ENCODE data around the gene GRAMD1B. TPM values are rescaled to one million over a fixed set of nuclear protein-coding genes. Genes with fewer than 3 reads are reported as not detected.

GRAMD1B gene
- total and polyA plus RNA-seq, 12 donors = 7.3 to 41.0 (median 21.0) TPM

GRCh38 chr11:123407130-123407995 lies 22.7 kb upstream of the GRAMD1B start:
- peaks cover 0 to 4% (median 0%) of the 10 kb centered on the region in 7 donors for H3K27me3 ChIP-seq
- H3K4me1 ChIP-seq = peaks cover 0 to 43% (median 28%) of the 10 kb centered on the region in 9 donors
- H3K9me3 ChIP-seq = no peaks in the 10 kb centered on the region
- WGBS, 2 donors = 6 to 9% methylated on average over 7 of the region's 7 CpGs
- TF ChIP-seq CTCF (IDR thresholded peaks at IDR 0.05) = peak; percentile 14 to 76 (median 65)
- H3K27ac ChIP-seq = peak overlapping the region in 6 of 10 donors; percentile 27 to 76 (median 46)
- H3K36me3 ChIP-seq = no peaks in the 10 kb centered on the region
- intact Hi-C loops (cut with DNase I) = loop anchor here (1.0 to 10.0 kb wide), 8 partner anchors 45 to 105 kb away; no protein-coding TSS in a partner anchor
- ATAC-seq = peak; percentile 31 to 68 (median 63)
- H3K4me3 ChIP-seq = peak overlapping the region in 2 of 10 donors; percentile 7 to 39
- DNase-seq = peak in 1 of 2 donors; percentile 71

GRCh38 chr11:123407996-123408597 lies 22.0 kb upstream of the GRAMD1B start:
- intact Hi-C loops (cut with DNase I) = loop anchor here (1.0 to 10.0 kb wide), 9 partner anchors 46 to 106 kb away; no protein-coding TSS in a partner anchor
- peaks cover 0 to 43% (median 28%) of the 10 kb centered on the region in 9 donors for H3K4me1 ChIP-seq
- H3K36me3 ChIP-seq = no peaks in the 10 kb centered on the region
- 42 to 47% methylated on average over 7 of the region's 7 CpGs for WGBS, 2 donors
- no peak overlapping the region for H3K4me3 ChIP-seq
- ATAC-seq = no peak
- peaks cover 0 to 4% (median 0%) of the 10 kb centered on the region in 7 donors for H3K27me3 ChIP-seq
- H3K9me3 ChIP-seq = no peaks in the 10 kb centered on the region
- no peak for DNase-seq
- TF ChIP-seq CTCF (IDR thresholded peaks at IDR 0.05) = no peak
- peak overlapping the region in 4 of 10 donors; percentile 26 to 49 (median 30) for H3K27ac ChIP-seq

- H3K4me3 ChIP-seq = no peak overlapping the region
- no peak for TF ChIP-seq CTCF (IDR thresholded peaks at IDR 0.05)
- peaks cover 0 to 4% (median 0%) of the 10 kb centered on the region in 7 donors for H3K27me3 ChIP-seq
- DNase-seq (no peak), ATAC-seq (no peak)
- intact Hi-C loops (cut with DNase I) = loop anchor here in 8 of 10 donors (2.0 to 10.0 kb wide), 7 partner anchors 47 to 107 kb away; no protein-coding TSS in a partner anchor
- no peak overlapping the region for H3K27ac ChIP-seq
- H3K36me3 ChIP-seq = no peaks in the 10 kb centered on the region
- 71 to 72% methylated on average over 8 of the region's 8 CpGs for WGBS, 2 donors
- no peaks in the 10 kb centered on the region for H3K9me3 ChIP-seq
- peaks cover 0 to 40% (median 28%) of the 10 kb centered on the region in 9 donors for H3K4me1 ChIP-seq
Observed at GRCh38 chr11:123408619-123409455, 21.2 kb upstream of the GRAMD1B start.

Data from heart right ventricle (tissue), 16 donors.